ENCODE data around the gene PLCD1.

DNA sequence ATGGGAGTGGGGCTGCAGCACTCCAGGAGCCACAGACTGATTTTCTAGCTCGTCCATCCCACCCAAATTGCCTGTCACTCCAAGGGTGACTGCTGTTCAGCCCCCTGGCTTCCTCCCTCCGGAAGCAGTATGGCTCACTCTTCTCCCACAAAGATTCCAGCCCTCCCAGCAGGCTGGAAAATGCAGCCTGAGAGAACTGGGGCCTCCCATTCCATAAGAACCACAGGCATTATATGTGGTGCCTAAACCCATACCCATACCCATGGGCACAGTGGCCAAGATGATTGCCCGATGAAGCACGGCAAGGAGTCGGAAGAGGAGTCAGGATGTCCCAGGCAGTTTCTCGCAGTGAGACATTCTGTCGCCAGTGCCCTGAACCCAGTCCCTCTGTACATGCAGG, 44.8 kb downstream of the PLCD1 start:
- TF ChIP-seq, protein P1, sequence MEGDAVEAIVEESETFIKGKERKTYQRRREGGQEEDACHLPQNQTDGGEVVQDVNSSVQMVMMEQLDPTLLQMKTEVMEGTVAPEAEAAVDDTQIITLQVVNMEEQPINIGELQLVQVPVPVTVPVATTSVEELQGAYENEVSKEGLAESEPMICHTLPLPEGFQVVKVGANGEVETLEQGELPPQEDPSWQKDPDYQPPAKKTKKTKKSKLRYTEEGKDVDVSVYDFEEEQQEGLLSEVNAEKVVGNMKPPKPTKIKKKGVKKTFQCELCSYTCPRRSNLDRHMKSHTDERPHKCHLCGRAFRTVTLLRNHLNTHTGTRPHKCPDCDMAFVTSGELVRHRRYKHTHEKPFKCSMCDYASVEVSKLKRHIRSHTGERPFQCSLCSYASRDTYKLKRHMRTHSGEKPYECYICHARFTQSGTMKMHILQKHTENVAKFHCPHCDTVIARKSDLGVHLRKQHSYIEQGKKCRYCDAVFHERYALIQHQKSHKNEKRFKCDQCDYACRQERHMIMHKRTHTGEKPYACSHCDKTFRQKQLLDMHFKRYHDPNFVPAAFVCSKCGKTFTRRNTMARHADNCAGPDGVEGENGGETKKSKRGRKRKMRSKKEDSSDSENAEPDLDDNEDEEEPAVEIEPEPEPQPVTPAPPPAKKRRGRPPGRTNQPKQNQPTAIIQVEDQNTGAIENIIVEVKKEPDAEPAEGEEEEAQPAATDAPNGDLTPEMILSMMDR (IDR thresholded peaks at IDR 0.05) = no peak
- TF ChIP-seq POLR2AphosphoS5 (IDR thresholded peaks at IDR 0.05; ENCODE audit: insufficient read depth in 1 of 2, low read depth in 1 of 2) = no peak

Data from vagina (tissue), 2 donors.